Kidney capillary endothelial cell (primary cell): ENCODE measurements around the gene ACOX2.

Source experiments
- DNase-seq: peaks from one replicate; pipeline ENCODE4 v3.0.0-alpha.2; 2018; ENCODE audit warnings: low spot score

ACOX2 gene

DNA sequence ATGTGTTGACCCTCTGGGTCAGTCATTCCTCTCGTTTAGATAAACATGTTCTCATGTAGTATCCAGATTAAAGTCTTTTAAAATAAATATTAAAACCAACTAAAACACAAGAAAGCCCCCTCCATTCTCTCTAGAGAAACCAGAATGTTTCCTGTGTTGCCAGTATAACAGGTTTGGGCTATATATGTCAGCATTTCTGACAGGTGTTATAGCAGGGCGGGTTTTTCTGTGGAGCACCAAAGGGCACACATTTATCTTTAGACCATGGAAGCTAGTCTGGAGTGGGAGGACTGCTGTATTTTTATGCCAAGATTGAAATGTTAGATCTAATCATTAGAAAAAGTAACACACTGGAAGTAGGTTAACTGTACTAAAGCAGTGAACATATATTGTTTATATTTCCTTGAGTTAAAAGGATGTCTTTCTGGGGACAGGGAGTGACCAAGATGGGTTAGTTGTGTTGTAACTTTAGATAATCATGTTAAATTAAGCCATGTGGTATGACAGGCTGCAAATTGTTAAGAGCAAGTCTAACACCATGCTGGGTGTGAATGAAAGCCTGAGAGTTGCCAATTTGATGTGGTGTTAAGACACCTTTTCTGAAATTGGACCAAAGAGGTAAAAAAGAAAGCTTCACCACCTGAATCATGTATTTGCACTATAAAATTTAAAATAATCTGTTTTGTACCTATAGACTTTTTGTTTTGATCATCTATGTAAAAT, 29.5 kb downstream of the ACOX2 start:
- DNase-seq, result no peak

DNA sequence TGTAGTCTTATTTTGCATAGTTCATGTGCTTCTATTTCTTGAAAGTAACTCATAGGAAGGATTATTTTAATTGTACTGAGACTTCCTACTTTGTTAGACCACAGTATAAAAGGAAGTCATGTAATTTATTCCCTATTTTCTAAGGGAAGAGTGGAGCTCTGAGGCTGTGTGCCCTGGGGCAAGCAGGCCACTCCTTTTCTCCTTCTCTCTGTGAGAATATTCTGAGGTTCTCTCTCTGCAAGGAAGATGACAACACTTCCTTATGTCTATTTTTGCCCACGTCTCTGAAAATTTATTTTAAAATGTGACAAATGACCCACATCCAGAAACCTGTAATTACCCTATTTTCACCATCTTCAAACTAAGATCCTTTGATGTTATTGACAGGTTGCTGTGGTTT, 34.1 kb downstream of the ACOX2 start:
- no peak for DNase-seq

DNA sequence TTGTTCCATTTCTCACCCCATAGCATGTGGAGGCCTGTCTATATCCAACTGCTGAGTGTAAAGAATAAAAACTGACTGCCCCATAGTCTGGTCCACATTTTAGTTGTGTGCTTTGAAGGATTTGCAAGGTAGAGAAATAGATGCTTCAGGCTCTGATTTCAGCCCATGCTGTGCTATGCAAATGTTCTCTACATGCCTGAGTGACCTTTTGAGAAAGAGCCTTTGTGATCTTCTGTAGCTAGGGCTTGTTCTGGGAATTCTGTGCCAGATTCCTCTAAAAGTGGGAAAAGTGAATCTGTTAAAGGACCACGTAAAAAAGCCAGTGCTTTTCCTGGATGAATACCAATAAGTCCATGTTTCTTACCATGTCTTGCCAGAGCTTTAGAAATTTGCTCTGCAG, 39.9 kb downstream of the ACOX2 start:
- DNase-seq, result no peak

DNA sequence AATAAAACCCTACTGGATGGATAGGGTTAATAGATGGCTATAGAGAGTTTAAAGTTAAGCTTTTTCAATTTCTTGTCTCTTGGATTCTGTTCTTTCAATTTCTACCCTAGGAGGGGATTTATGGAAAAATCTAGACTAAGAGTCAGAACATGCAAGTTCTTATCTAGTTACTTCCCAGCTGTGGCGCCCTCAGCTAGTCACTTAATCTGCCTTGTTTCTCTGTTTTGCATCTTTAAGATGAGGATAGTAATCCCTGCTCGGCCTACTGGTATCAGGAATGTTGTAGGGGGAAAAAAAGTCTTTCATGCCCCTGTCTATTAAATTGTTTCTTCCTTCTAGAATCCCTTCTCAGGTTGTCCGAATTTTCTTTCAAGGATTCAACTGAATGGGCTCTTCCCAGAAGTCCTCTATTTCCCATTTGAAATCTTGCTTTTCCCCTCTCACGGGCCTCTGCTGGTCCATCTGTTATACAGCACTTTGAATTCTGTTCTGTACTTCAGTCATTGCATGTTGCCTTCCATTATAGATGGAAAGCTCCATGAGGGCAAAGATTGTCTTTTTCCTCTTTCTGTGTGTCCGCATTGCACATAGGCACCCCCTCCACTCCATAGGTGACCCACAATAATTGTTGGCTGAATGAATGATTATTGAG, 40.7 kb downstream of the ACOX2 start:
- DNase-seq, result no peak

DNA sequence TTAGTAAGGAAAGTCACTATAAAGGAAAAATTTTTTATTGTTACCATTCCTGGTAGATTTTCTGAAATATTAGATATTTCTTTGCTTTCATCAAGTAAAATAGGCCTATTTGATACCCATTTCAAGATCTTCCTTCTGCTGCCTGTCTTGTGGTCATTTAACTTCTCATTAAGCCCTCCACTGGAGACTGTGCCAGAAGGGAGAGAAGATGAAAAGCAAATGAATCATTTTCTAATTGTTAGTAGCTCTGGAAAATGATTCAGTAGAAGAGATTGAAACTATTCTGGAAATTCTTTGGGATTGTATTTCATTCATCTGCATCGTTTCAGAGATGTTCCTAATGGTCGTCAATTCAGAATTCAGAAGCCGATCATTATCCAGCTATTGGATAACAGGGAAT, 41.9 kb downstream of the ACOX2 start:
- DNase-seq, result no peak

- no peak for DNase-seq
Measured at GRCh38 chr3:58494107-58494506, 42.9 kb downstream of the ACOX2 start.

DNA sequence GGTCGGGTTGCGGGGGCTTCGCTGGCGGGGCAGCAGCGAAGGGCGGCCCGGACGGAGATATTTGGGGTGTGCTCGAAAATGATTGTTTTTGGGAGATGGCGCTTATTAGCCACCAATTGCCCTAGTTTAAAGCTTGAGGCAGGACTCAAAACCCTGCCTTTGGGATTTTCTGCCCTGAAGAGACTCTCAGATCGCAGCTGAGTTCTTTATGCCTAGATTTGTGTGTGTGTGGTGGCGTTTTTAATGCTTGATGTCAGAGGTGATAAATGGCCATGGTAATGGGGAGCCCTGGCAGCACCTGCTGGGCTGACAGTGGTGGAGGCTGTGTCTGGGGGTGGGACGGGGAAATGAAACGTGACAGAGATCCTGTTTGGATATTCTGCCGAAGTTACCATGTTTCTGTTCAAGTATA, 44.5 kb downstream of the ACOX2 start:
- no peak for DNase-seq

- peak; percentile 94 for DNase-seq
Measured at GRCh38 chr3:58491506-58492402, 45.2 kb downstream of the ACOX2 start, which contains the start of gene KCTD6. TSS of gene KCTD6 (plus strand) at chr3:58492096. CDS start at chr3:58498756, 6,660 bp downstream.

DNA sequence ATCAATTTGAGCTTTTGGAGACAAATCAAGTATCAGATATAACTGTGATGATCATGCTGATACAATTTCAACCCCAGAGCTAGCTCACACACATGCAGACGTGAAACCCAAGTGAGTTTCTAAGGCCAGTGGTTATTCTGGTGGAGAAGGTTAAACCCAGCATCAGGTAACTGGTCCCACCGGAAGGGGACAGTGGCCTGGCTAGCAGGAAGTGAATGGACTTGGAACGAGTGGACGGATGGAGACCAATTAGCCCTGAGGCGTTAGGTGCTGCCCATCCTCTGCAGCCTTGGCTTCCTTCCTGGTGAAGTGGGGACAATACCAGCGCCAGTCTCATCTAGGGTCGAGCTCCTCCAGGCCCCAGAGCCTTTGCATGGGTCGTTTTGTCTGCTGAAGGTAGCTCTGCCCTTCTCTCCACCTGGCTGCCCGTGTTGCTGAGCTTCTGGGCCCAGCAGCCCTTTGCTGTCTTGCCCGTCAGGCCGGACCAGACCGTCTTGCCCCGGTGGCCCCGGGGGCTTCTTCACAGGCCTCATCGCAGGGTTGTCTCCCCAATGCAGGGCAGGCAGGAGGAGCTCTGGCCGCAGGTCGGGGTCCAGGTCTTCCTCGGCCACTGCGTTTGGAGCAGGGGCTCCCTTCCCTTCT, 46.0 kb downstream of the ACOX2 start:
- DNase-seq, result no peak

DNA sequence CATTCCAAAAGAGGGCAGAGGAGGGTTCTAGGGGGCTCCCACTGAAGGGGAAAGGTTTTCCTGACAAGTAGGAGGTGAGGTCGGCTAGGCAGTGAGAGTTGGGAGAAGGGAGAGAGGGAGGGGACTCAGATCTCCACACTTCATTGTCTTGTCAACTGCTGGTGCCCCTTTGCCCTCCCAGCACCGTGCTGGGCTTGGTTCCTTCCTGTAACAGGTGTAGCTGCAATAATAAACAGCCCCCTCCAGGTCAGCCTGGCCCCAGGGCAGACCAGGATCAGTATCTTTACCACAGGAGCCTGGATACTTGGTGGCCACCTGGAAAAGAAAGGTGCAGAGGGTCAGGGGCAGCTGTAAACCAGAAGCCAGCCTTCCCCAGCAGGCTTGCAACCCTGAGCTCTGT, 48.0 kb downstream of the ACOX2 start:
- DNase-seq, result no peak

- no peak for DNase-seq
Measured at GRCh38 chr3:58487140-58487886, 49.7 kb downstream of the ACOX2 start.

DNA sequence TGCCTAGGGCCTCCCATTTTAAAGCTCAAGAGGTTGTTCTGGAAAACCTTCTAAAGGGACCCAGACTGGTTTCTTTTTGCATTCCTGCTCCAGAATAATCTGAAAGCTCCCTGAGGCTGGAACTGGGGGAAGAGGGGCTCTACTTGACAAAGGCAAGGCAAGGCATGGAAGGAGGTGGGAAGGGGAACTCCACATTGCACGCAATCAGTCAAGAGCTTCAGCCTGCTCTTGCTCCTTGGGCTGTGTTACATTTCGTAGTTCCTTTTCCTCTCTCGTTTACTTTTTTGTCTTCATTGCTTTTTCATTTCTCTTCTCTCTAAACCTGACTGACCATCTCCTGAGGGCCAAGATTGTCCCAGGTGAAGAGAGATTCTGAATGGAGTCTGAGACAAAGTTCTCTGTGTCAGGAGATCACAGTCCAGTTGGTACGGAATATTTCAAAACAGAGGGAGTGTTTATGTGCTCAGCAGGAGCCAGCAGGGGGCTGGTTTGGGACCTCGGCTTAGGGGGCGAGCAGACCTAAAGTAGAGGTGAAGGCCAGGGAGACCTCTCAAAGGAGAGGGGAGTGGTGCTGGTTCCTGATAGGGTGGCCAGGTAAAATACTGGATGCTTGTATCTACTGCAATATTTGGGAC, 51.1 kb downstream of the ACOX2 start:
- DNase-seq, result no peak

- DNase-seq, result no peak
Measured at GRCh38 chr3:58484722-58485069, 52.3 kb downstream of the ACOX2 start.

DNA sequence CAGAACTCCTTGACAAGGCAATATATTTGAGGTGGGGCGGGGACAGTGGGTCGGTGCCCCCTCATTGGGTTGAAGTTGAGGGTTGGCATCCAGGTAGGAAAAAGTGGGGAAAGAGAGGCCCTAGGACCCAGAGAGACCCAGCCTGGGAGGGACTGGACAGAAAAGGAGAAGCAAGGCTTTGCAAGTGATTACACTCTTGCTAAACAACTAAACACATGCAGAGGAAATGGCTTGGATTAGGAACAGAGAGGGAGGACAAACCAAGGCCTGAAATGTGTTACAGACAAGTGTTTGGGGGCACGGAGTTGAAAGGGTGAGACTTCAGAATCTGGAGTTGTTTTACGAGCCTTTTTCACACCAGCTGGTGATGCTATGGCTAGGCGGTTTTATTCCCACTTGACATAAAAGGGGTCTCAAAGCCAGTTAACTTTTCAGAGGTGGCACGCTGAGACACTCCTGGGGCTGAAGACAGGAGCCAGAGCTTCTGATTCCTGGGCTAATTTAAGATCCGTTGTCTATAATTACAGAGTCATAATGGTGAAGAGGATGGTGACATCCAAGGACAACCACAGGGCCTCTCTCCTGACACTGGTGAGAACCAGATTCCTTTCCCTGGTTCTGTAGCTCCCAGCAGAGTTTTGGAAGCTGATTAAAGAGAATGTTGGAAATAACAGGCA, 52.8 kb downstream of the ACOX2 start:
- no peak for DNase-seq

GRCh38 chr3:58482917-58483636, 53.9 kb downstream of the ACOX2 start:
- DNase-seq, result no peak

DNA sequence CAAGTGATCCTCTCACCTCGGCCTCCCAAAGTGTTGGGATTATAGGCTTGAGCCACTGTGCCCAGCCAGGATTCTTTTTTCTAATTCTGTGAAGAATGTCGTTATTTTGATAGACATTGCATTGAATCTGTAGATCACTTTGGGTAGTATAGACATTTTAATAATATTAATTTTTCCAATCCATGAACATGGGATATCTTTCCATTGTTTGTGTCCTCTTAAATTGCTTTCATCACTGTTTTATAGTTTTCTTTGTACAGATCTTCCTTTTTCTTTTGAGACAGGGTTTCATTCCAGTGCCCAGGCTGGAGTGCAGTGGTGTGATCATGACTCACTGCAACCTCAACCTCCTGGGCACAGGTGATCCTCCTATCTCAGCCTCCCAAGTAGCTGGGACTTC, 56.7 kb downstream of the ACOX2 start:
- no peak for DNase-seq

DNA sequence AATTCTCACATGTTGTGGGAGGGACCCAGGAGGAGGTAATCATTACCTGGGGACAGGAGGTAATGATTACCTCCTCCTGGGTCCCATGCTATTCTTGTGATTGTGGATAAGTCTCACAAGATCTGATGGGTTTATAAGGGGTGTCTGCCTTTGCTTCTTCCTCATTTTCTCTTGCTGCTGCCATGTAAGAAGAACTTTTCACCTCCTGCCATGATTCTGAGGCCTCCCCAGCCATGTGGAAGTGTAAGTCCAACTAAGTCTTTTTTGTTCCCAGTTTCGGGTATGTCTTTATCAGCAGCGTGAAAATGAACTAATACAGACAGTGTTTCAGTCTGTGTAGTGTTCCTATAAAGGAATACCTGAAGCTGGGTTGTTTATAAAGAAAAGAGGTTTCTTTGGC, 58.2 kb downstream of the ACOX2 start:
- DNase-seq, result no peak

GRCh38 chr3:58474967-58475578, 61.9 kb downstream of the ACOX2 start:
- no peak for DNase-seq

- no peak for DNase-seq
Measured at GRCh38 chr3:58474348-58474911, 62.6 kb downstream of the ACOX2 start.
